Dedifferentiated amniotic fluid mesenchymal stem cell (primary cell): Measurements from ENCODE around the gene ALDH3A1.

Source experiments
- DNase-seq: peaks from one replicate; pipeline ENCODE4 v3.0.0-alpha.2; 2016; ENCODE audit errors: extremely low spot score

The ALDH3A1 gene

DNA sequence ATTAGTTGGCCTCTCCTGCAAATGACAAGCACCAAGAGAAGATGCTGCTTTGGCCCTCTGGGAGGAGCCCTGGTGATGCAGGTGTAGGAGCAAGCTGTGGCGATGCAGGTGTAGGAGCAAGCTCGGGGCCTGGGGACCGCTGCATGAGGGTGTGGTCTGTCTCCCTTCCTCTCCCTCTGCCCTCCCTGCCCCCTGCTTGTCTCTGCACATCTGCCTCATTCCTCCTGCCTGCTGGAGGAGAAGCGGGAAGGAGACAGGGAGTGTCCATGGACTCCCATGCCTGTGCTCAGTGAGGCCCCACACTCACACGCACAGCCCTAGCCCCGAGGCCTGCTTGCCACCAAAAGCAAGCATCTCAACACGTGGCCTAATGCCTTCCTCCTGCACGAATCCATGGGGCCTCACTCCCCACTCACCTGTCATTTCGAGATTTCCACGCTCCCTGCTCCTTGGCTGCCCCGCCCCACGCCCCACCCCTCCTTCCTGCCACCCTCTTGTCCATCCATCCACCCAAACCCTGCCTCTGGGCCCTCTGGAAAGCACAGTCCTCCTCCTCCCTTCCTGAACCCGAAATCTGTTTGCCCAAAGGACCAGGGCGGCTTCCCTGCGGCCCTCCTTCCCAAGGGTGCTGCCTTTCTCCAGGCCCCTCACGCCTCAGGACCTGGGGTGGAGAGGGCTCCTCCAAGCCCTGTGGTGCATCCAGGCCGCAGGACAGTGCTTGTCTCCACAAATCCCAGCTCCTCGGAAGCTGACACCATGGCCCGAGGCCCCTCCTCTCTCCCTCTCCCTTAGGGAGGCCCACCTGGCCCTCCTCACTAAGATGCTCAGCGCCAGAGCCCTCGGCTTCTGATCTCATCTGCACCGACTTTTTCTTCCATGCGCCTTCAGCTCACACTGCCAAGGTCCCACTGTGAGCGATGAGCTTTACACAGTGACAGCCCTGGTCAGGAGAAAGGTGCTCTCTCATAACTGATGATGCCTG is 11.8 kb upstream of the ALDH3A1 start:
- no peak for DNase-seq

DNA sequence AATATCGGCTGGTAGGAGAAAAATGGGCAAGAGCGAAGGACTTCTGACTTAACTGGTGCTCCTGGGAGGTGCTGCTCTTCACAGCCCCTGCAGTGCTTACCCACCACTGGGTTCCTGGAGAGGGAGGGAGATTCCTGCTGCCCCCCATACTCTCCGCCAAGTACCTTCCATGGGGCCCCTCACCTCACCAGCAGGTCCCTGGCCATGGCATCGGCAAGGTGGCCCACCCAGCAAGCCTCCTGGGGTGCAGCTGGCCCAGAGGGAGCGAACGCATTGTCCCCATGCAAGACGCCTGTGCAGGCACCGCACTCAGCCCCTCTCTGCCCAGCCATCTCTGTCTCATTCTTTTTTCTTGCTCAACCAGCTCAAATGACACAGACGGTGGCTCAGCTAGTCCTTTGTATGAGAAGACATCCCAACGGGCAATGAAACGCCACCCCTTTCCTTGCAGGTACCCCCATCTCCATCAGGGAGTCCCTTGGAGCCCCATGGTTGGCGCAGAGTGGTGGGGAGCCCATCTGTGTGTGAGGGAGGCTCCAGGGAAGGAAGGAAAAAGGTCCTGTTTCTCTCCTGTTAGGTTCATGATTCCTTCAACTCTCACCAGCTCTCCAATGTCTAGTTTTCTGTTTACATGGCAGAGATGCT is 9.6 kb upstream of the ALDH3A1 start:
- no peak for DNase-seq

DNA sequence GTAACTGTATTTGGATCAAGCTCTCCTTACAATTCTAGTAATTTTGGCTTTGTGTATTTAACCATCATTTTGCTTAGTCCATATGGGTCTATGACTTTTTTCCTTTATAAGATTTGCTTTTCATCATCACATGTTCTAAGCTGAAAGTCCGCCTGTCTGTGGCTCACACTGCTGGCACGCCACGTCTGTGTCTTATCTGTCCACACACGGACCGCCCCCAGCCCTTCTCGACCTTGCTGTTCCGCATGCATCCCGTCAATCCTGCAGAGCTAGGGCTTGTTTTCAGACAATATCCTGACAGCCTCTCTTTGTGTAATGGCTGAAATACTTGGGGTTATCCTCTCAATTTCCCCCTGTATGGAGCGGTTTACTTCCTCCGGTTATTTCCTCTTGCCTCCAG is 8.4 kb upstream of the ALDH3A1 start:
- no peak for DNase-seq

DNA sequence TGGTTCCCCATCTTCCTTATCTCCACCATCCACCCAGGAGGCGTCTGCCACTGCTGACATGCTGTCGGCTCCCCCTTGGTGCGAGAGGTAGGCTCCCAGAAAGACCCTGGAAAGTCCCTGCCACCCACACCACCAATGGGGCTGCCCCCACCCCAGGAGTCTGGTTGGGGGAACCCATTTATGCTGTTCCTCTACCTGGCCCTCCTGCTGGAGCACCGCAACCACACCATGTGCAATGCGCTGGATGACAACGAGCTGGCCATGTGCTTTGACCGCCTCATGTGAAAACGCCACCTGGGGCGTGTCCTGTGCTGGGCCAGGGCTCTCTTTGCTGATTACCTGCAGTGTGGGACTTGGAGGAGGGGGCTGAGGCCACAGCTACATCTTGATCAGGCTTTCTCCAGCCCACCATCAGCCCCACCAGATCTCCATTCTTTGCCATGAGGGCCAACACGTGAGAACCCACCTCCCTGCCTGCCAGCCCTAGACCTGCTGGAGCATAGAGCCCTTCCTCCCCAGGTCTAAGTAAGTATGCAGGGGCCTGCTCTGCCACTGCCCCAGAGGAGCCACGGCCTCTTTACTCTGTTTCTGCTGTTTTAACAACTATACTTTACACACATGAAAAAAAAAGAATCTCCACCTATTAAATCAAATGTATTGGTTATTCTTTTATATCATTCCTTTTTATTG is 7.9 kb upstream of the ALDH3A1 start:
- no peak for DNase-seq

DNA sequence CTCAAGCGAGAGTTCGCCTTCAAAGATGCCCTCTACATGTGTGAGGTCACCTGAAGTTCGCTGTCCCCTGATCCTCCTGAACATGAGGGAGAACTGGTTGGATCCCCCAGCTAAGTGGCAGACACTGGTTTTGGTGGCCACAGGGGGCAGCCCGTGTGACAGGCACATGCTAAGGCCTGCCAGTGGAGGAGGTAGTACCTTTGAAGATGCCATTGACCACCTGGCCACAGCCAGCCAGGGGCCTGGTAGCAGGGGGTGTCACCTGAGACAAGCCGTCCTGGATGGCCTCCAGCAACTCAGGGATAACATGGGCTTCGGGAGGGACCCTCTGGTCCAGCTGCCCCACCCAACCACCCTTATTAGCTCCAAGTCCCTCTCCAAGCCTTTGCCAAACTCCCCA is 7.3 kb upstream of the ALDH3A1 start:
- no peak for DNase-seq

DNA sequence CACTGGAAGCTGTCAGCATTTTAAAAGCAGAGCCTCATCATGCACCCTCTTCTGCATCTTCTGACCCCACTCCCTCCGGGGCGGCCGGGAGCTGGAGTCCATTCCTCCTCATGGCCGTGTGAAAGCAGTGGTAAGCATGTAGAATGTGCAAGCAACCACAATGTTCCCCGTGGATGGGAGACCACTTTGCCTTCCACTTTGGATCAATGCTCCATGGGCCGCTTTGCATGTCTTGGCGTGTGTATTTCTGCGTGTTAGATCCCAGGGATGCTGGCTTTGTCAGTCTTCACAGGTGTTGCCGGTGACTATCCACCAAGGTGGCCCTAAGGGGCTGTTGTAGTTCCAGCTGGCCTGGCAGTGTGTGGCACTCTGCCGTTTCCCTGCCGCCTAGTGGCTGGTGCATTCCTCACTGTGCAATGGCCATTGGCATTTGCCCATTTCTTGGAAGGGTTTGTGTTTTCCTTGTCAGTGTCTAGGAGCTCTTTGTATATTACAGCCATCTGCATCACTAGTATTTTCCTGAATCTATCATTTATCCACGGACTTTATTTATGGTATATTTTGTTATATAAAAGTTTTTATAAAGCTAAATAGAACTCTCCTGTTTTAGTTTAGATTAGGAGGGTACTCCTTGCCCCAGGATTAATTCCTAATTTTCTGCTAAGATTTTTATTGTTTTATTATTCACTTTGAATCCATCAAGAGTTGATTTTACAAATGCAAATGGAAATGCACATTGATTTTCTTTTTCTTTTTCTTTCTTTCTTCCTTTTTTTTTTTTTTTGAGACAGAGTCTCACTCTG is 5.8 kb upstream of the ALDH3A1 start:
- DNase-seq = no peak

DNA sequence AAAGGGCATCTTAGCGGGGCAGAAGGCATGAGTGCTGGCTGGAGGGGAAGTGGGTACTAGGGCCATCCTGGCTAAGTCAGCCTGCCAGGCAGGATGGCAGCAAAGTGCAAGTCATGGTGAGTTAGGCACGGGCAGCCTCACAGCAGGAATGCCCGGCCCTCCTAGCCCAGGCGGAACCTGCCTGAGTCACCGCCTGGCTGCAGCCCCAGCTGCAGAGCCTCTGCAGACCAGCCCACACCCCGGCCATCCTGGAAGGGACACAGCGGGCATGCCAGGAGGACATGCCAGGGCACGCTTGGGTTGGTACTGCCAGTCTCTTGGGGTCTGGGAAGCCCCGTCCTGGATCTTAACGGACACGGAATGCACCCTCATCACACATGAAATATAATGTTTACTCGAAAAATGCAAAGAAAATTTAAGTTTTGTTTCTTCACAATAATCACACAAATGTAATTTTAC is 5.0 kb upstream of the ALDH3A1 start:
- DNase-seq = peak; percentile 89

DNA sequence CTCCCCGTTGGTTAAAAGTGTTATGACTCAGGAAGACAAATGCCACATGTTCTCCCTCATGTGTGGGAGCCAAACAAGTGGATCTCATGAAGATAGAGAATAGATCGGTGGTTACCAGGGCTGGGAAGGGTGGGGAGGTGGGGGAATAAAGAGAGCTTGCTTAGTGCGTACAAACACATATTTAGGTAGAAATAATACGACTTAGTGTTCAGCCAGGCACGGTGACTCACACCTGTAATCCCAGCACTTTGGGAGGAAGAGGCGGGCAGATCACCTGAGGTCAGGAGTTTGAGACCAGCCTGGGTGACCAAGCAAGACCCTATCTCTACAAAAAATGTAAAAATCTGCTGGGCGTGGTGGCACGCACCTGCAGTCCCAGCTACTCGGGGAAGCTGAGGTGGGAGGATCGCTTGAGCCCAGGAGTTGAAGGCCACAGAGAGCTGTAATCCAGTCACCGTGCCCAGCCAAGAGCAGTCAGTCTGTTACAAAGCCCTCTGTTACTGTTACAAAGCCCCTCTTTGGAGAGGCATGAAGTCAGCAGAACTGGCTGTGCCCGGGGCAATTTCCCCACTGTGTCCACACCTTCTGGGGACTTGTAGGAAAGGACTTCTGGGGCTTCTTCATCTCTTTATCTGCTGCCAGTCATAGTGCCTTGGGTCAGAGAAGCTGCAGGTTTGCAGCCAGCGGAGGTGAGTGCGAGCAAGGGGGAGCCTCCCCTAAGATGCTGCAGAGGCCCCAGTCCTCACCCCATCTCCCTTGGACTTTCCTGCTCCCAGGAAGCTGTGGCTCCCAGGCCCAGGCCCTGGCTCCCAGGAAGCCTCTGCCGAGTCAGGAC is 4.3 kb upstream of the ALDH3A1 start:
- no peak for DNase-seq

DNA sequence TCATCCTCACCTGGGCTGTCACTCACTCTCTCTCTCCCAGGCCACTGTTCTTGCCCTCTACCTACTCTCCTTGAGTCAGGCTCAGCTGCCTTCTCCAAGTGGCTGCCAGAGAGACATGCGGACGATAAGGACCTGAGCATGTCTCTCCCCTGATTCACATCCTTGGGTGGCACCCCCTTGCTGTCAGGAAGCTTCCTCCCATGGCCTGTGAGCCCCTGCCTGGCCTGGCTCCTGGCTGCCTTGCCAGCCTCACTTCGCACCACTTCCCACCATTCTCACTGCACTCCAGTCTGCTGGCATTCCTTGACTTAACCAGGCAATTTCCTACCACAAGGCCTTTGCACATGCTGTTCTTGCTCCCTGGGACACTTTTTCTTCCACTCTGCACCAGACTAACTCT is 2.7 kb upstream of the ALDH3A1 start:
- no peak for DNase-seq

DNA sequence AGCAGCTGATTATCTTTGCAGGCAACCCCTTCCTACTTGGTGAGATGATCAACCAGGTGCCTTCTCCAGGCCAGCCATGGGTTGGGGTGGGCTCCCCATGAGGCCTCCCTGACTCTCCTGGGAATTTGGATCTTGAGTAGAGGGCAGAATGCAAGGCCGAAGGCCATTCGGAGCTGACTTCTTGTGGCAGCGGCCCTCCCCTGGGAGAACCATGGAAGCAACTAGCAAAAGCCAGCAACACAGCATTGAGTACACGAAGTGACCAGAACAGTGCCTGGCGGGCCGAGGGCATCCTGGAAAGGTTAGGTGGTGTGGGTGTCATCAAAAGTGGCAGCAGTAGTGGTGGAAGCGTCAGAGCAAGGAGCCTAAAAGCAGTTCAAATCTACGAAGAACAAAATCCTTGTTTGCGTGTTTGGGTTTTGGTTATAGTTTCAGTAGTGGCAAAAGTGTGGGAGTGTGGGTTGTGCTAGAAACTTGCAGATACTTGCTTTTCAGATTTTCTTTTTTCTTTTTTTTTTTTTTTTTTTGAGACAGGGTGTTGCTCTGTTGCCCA is 2.0 kb upstream of the ALDH3A1 start:
- no peak for DNase-seq

DNA sequence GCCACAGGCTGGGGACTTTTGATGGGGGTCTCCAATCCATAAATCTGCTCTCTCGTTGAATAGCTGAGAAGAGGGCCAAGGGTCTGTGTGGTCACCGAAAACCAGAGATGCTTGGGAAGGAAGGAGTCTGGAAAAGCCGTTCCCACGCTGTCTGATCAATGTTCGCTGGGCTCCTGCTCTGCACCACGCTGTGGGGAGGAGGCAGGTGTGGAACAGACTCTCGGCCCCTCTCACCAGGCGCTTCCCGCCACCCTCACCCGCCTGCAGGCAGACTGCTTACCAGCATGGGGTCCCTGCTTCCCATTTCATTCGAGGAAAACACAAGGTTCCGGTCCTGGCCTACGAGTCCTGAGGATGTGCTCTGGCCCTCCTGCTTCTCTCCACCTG is 702 bp upstream of the ALDH3A1 start:
- DNase-seq = no peak

DNA sequence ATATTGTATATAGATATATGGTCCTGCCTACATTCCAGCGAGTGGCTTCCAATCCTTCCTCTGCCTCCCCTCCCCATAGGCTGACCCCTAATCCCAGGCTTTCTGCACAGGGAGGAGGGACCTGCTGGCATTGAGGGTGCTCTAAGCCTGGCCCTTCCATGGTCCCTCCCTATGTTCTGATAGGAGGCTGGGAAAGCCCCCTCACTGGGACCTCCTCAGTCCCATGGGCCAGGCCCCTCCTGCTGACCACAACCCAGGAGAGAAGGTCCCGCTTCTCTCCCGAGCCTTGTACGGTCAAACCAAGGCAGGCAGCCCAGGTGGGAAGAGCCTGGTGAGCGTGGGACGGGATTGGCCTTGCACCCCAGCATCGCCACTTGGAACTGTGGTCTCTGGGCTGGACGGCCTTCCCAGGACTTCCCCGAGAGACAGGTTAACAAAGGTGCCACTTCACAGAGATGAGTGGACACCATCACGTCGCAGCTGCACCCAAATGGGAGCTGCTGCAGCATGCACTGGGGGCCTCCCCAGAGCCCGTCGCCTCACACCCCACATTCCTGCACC is 859 bp downstream of the ALDH3A1 start:
- no peak for DNase-seq

DNA sequence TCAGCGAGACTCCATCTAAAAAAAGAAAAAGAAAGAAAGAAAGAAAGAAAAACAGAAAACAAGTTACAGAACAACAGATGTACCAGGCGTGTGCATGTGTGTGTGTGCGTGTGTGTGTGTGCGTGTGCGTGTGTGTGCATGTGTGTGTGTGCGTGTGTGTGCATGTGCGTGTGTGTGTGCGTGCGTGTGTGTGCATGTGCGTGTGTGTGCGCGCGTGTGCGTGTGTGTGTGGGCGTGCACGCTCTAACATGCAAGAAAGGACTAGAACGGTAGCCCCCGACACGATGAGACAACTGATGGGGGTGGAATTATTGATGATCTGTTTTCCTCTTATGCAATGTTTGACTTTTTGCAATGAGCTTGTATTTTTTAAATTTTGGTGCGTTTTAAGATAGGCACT is 1.6 kb downstream of the ALDH3A1 start:
- DNase-seq = no peak

DNA sequence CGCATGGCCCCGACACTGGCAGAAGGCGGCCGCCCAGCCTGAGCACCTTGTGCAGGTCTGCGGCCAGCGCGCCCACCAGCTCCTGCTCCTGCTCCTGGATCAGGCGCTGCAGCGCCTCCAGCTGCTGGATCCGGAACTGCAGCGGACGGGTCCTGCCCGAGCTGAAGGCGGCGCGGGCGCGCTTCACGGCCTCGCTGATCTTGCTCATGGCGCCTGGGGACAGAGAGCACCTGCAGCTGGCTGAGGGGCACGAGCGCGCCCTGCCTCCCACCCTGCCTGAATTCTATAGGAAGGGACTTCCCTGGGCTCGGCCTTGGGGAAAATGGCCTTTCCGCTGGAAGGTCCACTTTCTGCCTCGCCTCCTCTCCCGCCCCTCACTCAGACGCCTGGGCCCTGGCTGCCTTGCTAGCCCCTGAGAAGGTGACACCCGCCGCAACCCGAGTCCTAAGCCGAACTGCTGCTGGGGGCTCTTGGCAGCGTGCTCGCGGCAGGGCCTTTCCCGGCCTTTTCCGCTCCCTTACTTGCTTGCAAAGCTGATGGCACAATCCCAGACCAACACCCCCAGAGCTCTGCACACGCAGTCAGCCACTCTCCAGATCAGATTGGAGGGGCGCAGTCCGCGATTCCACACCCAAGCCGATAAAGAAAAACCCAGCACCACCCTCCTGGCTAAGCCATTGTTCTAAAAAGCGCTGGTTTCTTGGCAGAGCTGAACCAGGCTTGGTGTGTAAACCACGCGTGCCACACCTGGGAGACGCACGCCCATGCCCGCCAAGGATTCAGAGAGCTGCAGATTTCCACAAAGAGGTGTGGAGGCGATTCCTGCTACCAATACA is 3.0 kb downstream of the ALDH3A1 start:
- DNase-seq = peak; percentile 28

DNA sequence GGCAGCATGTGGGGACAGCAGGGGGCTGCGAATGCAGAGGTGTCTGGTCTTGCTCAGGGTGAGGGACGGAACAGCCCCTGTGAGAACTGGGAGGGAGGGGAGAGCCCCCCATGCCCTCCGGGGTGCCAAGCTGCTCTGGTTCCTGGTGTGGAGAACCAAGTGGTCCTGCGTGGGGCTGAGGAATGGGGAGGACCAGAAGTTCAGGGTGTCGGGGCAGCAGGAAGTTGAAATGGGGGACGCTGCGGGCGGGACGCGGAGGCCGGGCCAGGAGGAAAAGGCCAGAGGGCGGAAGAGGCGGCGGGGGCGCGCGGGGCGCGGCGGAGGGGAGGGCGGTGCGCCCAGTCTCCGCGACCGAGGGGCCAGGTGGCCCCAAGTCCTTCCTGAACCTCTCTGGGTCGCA is 3.6 kb downstream of the ALDH3A1 start:
- no peak for DNase-seq

DNA sequence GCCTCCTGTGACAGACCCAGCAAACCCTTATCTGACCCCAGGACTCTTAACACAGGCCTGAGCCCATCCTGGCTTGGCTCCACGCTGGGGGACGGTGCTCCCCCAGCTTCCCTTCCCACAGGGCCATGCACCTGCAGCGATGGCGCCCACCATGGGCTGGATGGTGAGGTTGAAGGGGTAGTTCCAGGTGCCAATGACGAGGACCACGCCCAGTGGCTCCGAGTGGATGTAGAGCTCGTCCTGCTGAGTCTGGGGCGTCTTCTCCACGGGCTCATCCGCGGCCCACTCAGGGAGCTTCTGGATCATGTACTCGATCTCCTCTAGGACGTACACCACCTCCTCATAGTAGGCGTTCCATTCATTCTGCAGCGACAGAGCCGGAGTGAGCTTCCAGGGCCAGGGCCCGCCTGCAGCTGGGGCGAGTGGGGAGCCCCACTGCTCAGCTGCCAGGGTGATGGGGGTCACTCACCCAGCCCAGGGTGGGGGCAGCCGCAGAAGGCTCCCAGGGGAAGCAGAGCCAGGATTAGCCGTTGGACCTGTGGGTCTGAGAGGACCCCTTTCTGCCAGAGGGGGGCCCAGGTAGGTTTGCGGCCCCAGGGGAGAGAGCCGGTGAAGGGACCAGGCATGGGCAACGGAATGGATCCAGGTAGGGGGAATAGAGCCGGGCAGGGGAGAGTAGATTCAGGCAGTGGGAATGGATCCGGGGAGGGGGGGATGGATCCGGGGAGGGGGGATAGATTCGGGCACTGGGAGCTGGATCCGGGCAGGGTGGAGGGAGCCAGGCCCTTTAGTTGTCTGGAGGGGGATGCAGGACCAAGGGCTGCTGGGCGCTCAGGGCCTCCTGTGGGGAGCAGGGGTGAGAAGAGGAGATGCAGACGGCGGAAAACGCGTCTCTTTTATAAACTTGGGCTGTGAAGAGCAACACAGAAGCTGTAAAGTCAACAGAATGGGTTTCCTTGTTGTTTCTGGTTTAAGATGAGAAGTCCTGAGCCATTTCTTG is 4.7 kb downstream of the ALDH3A1 start:
- DNase-seq = no peak

DNA sequence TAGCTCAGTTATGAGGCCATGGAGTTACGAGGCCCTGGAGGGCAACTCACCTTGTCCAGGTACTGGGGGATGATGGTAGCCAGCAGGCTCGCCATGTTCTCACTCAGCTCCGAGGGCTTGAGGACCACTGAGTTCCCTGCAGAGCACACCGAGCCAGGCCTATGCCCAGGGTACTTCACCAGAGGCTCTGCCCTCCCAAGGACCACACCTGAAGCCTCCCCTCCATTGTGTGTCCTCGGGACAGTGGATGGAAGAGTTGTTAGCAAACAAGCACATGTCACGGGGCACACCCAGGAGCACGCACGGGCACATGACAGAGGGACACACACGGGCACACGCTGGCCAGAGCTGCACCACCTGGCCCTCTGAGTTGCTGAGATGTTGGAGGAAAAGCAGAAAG is 5.6 kb downstream of the ALDH3A1 start:
- no peak for DNase-seq

DNA sequence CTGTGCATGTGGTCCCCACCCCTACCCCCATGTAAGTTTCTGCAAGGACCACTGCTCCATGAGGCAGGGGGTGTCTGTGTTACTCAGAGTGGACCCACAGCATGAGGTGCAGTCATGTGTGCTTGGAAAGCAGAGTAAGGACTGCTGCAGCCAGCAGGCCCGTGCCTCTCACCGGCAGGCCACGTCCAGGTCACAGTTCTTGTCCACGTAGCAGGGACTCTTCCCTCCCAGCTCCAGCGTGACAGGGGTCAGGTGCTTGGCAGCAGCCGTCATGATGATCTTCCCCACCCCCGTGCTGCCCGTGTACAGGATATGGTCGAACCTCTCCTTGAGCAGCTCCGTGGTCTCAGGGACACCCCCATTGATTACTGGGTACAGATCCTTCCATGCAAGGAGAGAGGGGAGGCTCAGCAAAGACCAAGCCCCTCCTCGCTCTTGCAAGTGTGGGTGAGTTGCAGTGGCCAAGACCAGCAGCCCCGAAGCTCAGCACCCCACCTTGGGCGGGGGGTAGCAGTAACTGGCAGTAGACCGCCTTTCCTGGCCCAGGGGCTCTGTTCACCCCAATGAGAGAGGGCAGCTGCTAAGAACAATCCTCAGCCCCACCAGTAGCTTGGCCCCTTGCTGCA is 6.2 kb downstream of the ALDH3A1 start:
- DNase-seq = no peak
